WTC11 (cell line): ENCODE data around the gene PRTN3. TPM values are rescaled to one million over a fixed set of nuclear protein-coding genes. Genes with fewer than 3 reads are reported as not detected.

Experiments
- ARID4B ChIP-seq: sonication (generic); formaldehyde crosslinking; IDR thresholded peaks from 2 replicates; pipeline ENCODE4 v1.8.0; 2023; ENCODE audit warnings: missing genetic modification reagents, mild to moderate bottlenecking, borderline replicate concordance
- ATF6 ChIP-seq: sonication (generic); formaldehyde crosslinking; IDR thresholded peaks from 2 replicates; pipeline ENCODE4 v1.8.1; 2023; ENCODE audit warnings: mild to moderate bottlenecking, missing genetic modification reagents
- CBFB ChIP-seq: sonication (generic); formaldehyde crosslinking; IDR thresholded peaks from 2 replicates; pipeline ENCODE4 v1.8.1; 2022; ENCODE audit warnings: mild to moderate bottlenecking, low read depth, missing genetic modification reagents
- JUN ChIP-seq: sonication (generic); formaldehyde crosslinking; IDR thresholded peaks from 2 replicates; pipeline ENCODE4 v1.8.0; 2023; ENCODE audit warnings: mild to moderate bottlenecking, missing genetic modification reagents
- MYBL2 ChIP-seq: sonication (generic); formaldehyde crosslinking; IDR thresholded peaks from 2 replicates; pipeline ENCODE4 v1.8.1; 2023; ENCODE audit warnings: mild to moderate bottlenecking, moderate library complexity, missing genetic modification reagents
- NFATC4 ChIP-seq: fragments of 250-450 bp; sonication (Bioruptor Pico); IDR thresholded peaks from 2 replicates; pipeline ENCODE4 v1.9.0; 2021; ENCODE audit warnings: mild to moderate bottlenecking
- NFE2L1 ChIP-seq: sonication (generic); formaldehyde crosslinking; IDR thresholded peaks from 2 replicates; pipeline ENCODE4 v1.8.1; 2023; ENCODE audit warnings: missing genetic modification reagents
- NR1H2 ChIP-seq: sonication (generic); formaldehyde crosslinking; IDR thresholded peaks from 2 replicates; pipeline ENCODE4 v1.9.0; 2021; ENCODE audit warnings: mild to moderate bottlenecking, moderate library complexity, missing genetic modification reagents
- SMAD4 ChIP-seq: sonication (generic); formaldehyde crosslinking; IDR thresholded peaks from 2 replicates; pipeline ENCODE4 v1.8.0; 2022; ENCODE audit warnings: mild to moderate bottlenecking, missing genetic modification reagents
- SOX15 ChIP-seq: fragments of 250-450 bp; sonication (Bioruptor Pico); IDR thresholded peaks from 2 replicates; pipeline ENCODE4 v1.9.0; 2021; ENCODE audit warnings: mild to moderate bottlenecking
- TCF7 ChIP-seq: sonication (generic); formaldehyde crosslinking; IDR thresholded peaks from 2 replicates; pipeline ENCODE4 v1.8.0; 2022; ENCODE audit warnings: mild to moderate bottlenecking, low read depth, missing genetic modification reagents, moderate library complexity
- ZBTB21 ChIP-seq: sonication (generic); formaldehyde crosslinking; IDR thresholded peaks from 2 replicates; pipeline ENCODE4 v1.8.1; 2023; ENCODE audit warnings: mild to moderate bottlenecking, missing genetic modification reagents, borderline replicate concordance
- ZNF219 ChIP-seq: sonication (generic); formaldehyde crosslinking; IDR thresholded peaks from 2 replicates; pipeline ENCODE4 v1.8.0; 2023; ENCODE audit warnings: missing genetic modification reagents, mild to moderate bottlenecking, borderline replicate concordance
- ZNF396 ChIP-seq: fragments of 250-450 bp; sonication (Bioruptor Pico); IDR thresholded peaks from 2 replicates; pipeline ENCODE4 v1.8.0; 2021; ENCODE audit warnings: mild to moderate bottlenecking, moderate library complexity, borderline replicate concordance
- ZNF416 ChIP-seq: fragments of 250-450 bp; sonication (Bioruptor Pico); IDR thresholded peaks from 2 replicates; pipeline ENCODE4 v1.9.0; 2021; ENCODE audit warnings: mild to moderate bottlenecking, inconsistent platforms
- total RNA-seq: library from RNA; stranded (reverse); gene quantifications from 3 replicates; pipeline ENCODE4 v1.2.3, GENCODE V29; 2021
- TF ChIP-seq, protein P1 (sequence below): sonication (generic); formaldehyde crosslinking; IDR thresholded peaks from 2 replicates; pipeline ENCODE4 v1.8.1; 2023; ENCODE audit warnings: mild to moderate bottlenecking, missing genetic modification reagents, moderate library complexity
- TF ChIP-seq, protein P2 (sequence below): fragments of 250-450 bp; sonication (Bioruptor Pico); IDR thresholded peaks from 2 replicates; pipeline ENCODE4 v1.8.0; 2021; ENCODE audit warnings: mild to moderate bottlenecking
- TF ChIP-seq, protein P3 (sequence below): fragments of 200-600 bp; IDR thresholded peaks from 2 replicates; pipeline ENCODE4 v1.8.0; 2022; ENCODE audit warnings: antibody characterized with exemption
- TF ChIP-seq, protein P4 (sequence below): sonication (generic); formaldehyde crosslinking; conservative IDR thresholded peaks from 2 replicates; pipeline ENCODE4 v1.8.1; 2023; ENCODE audit warnings: mild to moderate bottlenecking, low read depth, missing genetic modification reagents, moderate library complexity
- TF ChIP-seq, protein P5 (sequence below): fragments of 250-450 bp; sonication (Bioruptor Pico); conservative IDR thresholded peaks from 2 replicates; pipeline ENCODE4 v1.9.0; 2021; ENCODE audit warnings: mild to moderate bottlenecking

The PRTN3 gene
- total RNA-seq, 1 experiment from 2014 or later = 0.61 TPM

- no peak for TF ChIP-seq NR1H2 (CRISPR knock-in tag)
- TF ChIP-seq, protein P1, sequence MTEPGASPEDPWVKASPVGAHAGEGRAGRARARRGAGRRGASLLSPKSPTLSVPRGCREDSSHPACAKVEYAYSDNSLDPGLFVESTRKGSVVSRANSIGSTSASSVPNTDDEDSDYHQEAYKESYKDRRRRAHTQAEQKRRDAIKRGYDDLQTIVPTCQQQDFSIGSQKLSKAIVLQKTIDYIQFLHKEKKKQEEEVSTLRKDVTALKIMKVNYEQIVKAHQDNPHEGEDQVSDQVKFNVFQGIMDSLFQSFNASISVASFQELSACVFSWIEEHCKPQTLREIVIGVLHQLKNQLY = no peak
- no peak for TF ChIP-seq ZBTB21 (CRISPR knock-in tag)
- TF ChIP-seq TCF7 = no peak
- peak; percentile 46; the same call in 1 of the 2 replicates for TF ChIP-seq ZNF416 (CRISPR knock-in tag)
- peak; percentile 93 for TF ChIP-seq ARID4B
- no peak for TF ChIP-seq SMAD4 (CRISPR knock-in tag)
- TF ChIP-seq, protein P2, sequence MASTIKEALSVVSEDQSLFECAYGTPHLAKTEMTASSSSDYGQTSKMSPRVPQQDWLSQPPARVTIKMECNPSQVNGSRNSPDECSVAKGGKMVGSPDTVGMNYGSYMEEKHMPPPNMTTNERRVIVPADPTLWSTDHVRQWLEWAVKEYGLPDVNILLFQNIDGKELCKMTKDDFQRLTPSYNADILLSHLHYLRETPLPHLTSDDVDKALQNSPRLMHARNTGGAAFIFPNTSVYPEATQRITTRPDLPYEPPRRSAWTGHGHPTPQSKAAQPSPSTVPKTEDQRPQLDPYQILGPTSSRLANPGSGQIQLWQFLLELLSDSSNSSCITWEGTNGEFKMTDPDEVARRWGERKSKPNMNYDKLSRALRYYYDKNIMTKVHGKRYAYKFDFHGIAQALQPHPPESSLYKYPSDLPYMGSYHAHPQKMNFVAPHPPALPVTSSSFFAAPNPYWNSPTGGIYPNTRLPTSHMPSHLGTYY (CRISPR knock-in tag) = no peak
- no peak for TF ChIP-seq ZNF396 (CRISPR knock-in tag)
- no peak for TF ChIP-seq CBFB (CRISPR knock-in tag)
- no peak for TF ChIP-seq ATF6 (CRISPR knock-in tag)
- TF ChIP-seq MYBL2 = no peak
- no peak for TF ChIP-seq SOX15 (CRISPR knock-in tag)
- TF ChIP-seq ZNF219 (CRISPR knock-in tag) = 0 out of 2 replicates have a peak, but pooled peaks have one; percentile 71
- 0 out of 2 replicates have a peak, but pooled peaks have one; percentile 31 for TF ChIP-seq NFE2L1 (CRISPR knock-in tag)
- TF ChIP-seq, protein P3, sequence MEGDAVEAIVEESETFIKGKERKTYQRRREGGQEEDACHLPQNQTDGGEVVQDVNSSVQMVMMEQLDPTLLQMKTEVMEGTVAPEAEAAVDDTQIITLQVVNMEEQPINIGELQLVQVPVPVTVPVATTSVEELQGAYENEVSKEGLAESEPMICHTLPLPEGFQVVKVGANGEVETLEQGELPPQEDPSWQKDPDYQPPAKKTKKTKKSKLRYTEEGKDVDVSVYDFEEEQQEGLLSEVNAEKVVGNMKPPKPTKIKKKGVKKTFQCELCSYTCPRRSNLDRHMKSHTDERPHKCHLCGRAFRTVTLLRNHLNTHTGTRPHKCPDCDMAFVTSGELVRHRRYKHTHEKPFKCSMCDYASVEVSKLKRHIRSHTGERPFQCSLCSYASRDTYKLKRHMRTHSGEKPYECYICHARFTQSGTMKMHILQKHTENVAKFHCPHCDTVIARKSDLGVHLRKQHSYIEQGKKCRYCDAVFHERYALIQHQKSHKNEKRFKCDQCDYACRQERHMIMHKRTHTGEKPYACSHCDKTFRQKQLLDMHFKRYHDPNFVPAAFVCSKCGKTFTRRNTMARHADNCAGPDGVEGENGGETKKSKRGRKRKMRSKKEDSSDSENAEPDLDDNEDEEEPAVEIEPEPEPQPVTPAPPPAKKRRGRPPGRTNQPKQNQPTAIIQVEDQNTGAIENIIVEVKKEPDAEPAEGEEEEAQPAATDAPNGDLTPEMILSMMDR = no peak; the same call in 1 of the 2 replicates
- TF ChIP-seq JUN (CRISPR knock-in tag) = peak; percentile 82; the same call in 1 of the 2 replicates
- TF ChIP-seq NFATC4 (CRISPR knock-in tag) = no peak
- TF ChIP-seq, protein P4, sequence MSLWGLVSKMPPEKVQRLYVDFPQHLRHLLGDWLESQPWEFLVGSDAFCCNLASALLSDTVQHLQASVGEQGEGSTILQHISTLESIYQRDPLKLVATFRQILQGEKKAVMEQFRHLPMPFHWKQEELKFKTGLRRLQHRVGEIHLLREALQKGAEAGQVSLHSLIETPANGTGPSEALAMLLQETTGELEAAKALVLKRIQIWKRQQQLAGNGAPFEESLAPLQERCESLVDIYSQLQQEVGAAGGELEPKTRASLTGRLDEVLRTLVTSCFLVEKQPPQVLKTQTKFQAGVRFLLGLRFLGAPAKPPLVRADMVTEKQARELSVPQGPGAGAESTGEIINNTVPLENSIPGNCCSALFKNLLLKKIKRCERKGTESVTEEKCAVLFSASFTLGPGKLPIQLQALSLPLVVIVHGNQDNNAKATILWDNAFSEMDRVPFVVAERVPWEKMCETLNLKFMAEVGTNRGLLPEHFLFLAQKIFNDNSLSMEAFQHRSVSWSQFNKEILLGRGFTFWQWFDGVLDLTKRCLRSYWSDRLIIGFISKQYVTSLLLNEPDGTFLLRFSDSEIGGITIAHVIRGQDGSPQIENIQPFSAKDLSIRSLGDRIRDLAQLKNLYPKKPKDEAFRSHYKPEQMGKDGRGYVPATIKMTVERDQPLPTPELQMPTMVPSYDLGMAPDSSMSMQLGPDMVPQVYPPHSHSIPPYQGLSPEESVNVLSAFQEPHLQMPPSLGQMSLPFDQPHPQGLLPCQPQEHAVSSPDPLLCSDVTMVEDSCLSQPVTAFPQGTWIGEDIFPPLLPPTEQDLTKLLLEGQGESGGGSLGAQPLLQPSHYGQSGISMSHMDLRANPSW (CRISPR knock-in tag) = no peak
- TF ChIP-seq, protein P5, sequence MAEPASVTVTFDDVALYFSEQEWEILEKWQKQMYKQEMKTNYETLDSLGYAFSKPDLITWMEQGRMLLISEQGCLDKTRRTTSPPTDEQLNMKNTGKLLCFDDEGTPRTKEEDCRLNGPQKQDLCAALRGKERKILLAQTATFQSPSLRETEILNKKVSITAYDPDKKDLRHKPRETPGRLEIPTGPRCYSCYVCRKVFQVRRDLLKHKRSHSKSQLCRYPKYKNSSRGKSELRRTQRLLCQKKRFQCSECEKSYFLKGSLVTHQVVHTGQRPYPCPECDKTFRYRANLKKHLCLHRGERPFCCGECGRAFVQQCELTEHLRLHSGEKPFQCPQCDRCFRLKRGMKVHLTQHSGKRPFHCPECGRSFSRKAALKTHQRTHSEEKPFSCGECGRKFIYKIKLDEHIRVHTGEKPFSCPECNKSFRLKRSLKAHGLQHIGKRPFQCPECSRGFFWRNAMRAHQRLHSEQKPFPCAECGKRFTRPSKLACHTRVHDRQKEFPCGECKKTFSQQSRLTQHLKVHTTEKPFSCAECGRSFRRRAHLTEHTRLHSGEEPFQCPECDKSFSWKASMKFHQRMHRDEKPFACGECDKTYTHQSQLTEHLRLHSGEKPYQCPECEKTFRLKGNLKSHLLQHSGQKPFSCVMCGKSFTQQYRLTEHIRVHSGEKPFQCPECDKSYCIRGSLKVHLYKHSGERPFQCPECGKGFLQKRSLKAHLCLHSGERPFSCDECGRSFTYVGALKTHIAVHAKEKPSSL (CRISPR knock-in tag) = no peak
These were observed 21.2 kb downstream of the PRTN3 start (continued) for GRCh38 chr19:861756-862580.
